Measurements from ENCODE around the gene CCL27.
A peak's percentile ranks its signal among the peaks of the same experiment; 100 is the strongest.

CCL27 gene

DNA sequence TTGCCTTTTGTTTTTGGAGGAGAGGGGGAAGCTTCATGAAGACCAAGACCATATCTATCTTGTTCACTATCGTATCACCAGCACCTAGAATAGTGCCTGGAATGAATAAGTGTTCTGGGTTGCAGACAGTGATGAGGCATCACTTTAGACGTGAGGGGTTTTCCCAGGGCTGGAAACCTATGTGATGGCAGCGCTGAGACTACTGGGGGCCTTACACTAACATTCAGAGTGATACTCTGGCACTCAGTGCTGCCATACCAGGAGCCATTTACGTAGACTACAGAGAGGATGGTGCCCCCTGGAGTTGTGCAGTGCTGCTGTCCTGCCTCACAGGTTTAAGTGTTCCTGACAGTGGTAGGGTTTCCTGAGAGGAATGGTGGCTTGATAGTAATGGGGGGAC lies 21.7 kb upstream of the CCL27 start:
- no peak for DNase-seq

DNA sequence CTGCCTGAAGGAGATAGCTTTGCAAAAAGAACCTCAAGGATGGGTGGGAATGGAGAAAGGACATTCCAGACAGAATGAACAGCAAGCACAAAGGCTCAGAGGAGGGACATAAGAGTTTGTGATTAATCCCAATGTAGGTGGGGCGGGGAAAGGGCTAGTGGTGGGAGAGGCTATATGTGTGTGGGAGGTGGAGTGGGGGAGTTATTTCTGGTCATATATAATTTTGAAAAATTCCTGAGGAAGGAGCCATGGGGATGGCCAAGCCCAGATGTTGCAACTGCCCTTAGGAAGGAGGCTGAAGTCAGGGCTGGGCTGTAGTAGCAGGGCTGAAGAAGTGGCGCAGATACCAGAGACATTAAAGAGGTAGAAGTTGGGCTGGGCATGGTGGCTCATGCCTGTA lies 13.4 kb upstream of the CCL27 start:
- DNase-seq, result no peak

DNA sequence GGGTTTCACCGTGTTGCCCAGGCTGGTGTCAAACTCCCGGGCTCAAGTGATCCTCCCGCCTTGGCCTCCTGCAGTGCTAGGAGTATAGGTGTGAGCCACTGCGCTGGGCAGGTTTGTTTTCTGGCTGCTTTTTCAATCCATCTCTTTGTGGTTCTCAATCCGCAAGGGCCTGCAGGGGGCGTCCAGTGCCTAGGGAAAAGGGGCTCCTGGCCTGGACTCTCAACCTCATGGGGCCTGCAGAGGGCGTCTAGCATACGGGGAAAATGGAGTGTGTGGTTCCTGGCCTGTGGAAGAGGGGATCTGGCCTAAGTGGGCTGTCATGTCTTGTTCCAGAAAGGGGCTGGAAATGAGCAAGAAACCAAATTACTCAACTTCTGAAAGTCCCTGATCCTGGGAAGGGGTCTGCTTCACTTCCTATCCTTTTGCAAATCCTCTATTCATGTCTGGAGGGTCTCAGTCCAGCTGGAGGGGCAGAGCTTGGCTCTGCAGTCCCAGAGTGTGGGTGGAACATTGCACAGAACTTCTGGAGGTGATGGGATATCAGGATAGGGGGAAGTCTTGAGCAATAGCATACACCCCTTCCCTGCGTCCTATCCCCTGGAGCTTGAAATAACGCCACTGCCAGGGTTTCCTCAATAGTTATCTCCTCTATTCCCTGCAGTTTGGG lies 12.7 kb upstream of the CCL27 start:
- no peak for DNase-seq

DNA sequence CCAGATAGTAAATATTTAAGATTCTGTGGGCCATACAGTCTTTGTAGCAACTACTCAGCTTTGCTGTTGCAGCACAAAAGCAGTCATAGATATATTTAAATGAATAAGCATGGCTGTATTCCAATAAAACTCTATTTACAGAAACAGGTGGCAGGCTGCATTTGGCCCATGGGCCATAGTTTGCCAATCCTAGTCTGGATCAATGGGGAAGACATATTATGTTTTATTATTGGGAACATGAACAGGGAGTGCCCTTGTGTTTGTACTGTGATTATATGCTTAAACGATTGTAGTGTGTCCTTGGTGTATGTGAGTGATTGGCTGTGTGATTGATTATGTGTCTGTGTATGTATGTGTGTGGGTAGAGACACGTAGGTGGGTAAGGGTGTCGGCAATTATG lies 12.0 kb upstream of the CCL27 start:
- DNase-seq, result no peak

DNA sequence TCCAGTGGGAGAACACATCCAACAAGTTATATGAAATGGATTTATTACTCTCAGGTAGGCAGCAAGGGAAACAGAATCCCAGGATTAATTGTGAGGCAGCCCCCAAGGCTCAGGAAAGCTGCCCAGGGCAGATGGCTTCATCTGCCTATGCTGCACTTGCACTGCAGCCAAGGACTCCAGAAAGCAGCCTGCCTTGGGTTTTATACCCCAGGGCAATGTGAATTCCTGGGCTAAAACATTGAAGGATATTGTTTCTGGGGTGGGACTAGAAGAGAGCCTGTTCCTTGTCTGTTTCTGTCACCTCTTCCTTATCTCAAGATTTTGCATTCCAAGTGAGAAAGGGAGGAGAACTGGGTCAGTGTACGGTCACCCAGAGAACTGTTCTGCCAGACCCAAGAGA lies 8.8 kb upstream of the CCL27 start:
- no peak for DNase-seq

DNA sequence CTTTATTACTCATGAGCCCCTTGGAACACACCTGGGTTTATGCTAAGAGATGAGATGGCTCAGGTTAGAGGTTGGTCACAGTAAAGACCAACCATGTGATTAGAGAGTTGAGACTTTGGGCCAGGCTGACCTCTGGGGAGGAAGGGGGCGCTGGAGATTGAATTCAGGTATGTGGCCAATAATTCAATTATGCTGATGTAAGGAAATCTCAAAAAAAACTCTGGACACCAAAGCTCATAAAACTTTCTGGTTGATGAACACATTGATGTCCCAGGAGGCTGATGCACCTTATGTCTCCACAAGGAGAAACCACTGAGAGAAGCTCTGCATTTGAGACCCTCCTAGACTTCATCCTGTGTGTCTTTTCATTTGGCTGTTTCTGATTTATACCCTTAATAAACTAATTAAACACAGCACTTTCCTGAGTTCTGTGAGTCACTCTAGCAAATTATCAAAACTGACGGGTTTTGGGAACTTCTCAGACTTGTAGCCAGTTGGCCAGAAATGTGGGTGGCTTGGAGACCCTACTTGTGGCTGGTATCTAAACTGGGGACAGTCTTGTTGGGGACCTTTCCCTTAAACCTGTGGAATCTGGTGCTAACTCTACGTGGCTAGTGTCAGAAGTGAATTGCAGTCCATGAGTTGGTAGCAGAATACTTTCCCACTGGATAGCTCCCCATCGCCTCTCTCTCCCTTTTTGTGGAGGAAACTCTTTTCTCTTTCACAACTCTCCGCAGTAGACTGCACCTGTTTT lies 7.5 kb upstream of the CCL27 start:
- no peak for DNase-seq

DNA sequence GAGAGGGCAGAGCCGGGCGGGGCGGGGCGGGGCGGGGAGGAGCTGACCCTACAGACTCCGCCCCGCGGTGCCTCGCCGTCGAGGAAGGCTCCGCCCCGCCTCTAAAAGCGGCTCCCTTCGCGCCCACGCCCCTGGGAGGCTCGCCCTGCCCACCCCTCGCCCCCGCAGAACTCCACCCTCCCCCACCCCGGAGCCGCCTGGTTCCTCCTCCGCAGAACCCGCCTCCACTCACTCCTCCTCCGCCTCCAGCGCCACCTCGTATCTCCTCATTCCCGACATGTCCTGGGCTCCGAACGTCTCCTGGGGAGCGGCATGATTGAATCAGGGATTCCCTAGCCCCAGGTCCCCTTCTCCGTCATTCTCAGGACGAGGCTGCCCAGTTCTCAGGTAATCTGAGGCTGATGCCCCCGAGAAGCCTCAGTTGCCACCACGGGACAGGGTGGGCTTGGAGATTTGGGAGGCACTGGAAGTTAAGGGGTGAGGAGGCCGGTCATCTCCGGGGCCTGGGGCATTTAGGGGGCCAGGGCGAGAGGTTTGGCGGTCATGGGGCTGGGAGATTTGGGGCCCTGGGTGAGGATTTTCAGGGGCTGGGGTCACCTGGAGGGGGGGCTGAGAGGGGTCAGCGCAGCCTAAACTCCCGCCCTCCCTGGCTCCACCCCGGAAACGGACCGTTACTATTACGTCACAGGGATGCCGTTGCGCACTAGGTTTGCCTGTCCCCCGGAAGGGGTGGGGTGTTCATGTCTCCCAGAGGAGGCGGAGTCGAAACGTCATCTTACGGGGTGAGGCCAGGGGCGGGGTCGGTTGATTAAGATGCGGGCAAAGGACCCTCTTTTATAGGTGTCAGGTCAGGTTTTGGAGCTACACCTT lies 3.2 kb upstream of the CCL27 start:
- peak; percentile 76 for DNase-seq

DNA sequence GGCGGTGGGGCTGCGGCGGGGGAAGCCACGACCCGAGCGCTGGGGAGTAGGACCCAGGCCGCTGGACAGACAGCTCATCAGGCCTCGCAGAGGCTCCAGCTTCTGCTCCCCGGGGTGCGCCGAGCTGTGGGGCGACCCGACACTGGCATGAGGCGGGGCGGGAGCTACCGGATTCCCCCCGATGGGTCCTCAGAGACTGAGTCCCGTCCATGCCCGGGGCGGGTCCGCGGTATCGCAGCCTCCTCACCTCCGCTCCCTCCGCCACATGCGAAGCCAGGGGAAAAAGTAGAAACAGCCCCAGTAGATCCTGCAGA lies 2.6 kb upstream of the CCL27 start:
- DNase-seq, result no peak

DNA sequence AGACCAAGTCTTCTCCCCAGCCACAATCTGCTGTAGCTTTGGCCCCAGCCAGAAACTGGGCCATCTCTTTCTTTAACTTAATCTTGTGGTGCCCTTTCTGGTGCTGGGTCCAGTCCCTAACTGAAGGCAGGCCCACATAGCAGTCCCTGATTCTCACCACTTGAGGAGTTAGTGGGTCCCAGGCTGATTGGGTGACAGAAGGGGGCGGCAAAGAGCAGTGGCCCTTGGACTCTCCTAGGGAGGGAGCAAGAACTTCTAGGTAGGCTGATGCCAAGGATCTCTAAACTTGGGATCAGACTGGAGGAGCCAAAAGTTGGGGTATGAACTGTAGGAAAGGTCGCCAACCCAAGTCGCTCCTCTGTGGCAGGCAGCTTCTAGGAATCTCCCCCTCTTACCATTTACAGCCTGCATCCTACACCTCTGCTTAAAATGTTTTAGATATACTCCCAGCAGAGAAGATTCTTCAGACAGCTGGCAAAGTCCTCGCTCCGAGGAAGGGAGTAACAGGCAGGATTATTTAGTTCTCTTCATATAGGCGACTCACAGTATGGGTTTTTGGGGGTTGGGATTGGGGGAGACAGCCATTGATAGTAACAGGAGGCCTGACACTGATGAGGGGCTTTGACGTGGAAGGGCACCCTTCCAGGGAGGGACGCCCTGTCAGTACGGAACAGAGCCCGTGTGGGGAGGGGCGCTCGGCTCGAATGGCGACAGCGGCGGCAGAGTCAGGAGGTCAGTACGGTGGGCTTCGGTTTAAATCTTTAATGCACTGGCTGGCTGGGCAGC lies 2.0 kb upstream of the CCL27 start:
- DNase-seq, result peak; percentile 59

DNA sequence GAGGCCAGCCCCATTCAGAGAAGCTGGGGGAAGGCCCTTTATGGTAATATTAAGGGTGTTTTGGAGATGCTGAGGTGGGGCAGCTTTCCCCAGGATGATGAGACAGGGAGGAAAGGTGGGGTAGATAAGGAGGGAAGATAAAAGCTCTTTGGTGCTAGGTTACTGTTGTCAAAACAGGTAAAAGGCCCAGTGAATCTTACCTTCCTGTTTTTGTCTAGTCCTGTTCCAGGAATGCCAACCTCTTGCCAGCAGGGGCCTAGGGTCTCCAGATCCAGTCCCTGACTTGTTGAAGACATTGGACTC lies 797 bp upstream of the CCL27 start:
- no peak for DNase-seq

DNA sequence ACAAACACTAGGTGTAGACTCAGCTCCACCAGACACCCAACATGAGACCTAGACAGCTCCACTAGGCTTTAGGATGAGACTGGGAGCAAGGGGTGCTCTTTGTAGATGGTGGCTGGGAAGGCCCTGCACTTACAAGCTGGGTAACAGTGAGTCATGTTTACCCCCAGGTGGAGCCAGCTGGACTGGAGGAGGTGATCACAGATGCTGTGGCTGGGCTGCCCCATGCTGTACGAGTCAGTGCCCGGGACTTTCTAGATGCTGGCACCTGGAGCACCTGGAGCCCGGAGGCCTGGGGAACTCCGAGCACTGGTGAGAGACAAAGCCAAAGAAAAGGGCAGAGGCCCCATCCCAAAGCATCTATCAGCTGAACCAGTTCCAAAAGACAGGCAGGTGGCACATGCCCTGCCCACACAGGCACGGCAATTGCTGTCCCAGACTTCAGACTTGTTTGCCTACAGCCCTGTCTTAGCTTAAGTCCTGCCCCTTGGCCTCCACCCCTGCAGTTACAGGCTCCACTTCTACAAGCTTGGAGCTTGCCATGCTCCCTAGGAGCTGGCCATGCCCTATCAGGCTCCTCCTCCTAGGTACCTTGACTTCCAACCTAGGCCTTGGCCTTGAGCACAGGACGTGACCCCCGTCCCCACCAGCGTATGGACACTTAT lies 2.7 kb downstream of the CCL27 start:
- peak; percentile 23 for DNase-seq

DNA sequence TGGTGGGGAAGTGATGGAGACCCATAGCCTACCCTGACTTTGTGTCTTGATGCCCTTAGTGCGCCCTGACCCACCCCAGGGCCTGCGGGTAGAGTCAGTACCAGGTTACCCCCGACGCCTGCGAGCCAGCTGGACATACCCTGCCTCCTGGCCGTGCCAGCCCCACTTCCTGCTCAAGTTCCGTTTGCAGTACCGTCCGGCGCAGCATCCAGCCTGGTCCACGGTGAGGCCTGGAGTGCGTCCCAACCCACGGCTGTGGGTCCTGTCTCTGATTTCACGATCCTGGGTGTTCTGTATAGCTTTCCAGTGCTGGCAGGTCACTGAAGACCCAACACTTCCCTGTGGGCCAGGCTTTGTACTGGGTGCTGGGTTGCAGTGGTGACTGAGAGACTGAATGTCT lies 4.0 kb downstream of the CCL27 start:
- no peak for DNase-seq

DNA sequence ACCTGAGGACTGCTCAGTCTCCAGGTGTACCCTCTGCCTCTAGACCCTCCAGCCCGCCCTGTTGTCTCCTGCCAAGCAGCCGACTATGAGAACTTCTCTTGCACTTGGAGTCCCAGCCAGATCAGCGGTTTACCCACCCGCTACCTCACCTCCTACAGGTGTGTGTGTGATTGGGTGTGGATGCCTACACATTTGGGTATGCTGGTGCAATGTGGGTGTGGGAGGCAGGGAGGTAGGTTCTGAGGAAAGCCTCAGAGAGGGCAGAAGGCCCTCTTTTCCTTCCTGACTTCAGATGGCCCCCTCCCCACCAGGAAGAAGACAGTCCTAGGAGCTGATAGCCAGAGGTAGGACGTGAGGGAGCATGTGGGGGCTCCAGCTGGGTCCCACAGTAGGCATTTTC lies 5.5 kb downstream of the CCL27 start:
- DNase-seq, result no peak

DNA sequence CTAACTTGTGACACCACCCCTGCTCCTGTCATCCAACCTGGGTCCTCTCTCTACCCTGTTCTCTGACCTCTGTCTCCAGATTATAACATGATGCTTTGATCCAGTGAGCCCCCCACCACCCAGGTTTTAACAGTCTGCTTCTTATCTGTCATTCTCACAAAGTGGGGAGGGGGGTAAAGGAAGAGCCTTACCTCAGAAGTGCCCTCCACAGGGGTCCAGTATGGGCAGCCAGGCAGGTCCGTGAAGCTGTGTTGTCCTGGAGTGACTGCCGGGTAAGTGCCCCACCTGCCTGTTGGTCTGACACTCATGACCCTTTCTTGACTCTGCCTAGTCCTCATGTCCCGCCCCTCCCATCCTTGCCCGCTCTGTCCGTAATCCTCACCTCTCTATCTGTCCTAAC lies 7.1 kb downstream of the CCL27 start:
- DNase-seq, result no peak

DNA sequence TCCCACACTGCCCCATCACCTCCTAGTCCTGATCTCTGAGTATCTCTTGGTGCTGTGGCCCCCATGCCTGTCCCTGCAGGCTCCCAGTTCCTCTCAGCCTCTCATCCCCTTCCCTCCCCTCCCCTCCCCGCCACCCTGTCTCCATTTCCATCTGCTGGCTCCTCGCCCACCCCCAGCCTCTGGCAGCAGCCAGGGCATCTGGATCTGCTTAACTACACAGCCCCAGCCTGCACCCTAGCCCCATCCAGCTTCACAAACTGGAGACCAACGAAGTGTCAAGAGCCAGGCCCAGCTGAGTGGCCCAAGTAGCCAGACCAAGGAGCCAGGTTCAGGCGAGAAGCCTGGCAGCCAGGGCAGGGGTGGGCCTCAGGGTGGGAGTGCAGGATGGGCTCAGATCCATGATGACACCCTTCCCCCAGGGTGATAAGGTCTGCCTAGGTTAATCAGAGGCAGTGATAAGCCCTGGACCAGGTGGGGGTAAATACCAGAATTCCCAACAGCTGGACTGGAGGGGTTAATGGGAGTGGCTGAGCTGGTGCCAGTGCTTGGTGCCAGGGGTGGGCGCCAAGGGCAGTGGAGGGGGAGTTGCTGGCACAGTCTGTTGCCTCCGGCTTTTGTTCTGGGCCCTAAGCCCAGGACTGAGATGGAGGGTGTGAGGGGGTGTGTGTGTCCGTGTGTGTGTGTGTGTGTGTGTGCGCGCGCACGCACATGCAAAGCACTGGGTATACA lies 8.0 kb downstream of the CCL27 start:
- DNase-seq, result no peak

DNA sequence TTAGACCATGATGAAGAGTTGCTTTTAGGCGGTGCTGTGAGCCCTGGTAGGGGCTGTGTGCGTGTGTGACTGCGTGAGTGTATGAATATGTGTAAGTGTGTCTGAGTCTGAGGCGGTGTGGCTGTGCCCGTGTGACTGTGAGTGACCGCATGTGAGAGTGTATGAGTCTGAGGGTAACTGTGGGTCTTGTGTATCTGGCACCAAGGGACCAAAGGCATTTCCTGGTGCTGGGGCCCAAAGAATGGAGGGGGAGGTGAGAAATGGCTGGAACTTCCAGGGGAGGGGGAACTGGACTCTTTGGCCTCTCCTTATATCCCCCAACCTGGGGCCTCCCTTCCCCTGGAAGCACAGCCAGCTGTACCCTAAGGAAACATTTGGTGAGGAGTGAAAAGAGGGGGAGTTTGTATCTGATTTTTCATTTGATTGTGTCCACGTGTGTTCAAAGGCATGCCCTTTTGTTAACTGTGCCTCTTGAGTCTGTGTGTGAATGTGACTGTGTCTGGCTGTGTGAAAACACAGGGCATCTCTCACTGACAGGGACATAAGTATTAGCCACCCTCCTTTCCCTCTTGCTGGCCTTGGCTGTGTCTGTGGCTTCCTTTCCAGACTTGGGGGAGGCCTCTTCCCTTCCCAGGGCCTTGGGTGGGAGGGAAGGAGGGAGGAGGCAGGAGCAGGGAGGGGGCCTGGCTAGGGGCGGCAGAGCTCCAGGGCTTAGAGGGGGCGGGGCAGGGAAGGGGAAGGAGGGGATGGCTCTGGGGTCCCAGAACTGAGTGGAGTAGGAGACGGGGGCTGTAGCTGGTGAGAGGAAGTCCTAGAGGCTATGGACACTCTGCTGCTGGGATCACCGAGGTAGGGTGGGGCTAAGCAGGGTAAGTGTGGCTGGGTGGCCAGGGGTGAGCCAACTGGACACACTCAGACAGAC lies 9.0 kb downstream of the CCL27 start:
- no peak for DNase-seq

DNA sequence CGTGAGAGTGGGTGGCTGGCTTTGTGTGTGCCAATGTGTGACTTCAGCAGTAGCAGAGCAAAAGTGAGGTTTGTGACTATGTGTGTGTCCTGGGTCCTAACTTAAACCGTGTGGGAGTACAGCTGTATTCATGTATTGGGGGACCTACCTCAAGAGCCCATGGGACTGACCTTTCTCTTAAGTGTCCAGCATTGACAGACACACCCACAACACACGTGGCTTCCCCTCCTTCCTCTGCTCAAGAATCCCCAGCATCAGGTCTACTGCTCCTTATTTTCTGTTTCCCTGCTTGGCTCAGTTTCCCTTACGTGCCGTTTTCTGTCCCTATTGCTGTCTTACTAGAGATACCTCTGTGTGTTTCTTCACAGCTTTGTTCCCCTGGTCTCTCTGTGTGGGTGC lies 9.9 kb downstream of the CCL27 start:
- DNase-seq, result no peak

DNA sequence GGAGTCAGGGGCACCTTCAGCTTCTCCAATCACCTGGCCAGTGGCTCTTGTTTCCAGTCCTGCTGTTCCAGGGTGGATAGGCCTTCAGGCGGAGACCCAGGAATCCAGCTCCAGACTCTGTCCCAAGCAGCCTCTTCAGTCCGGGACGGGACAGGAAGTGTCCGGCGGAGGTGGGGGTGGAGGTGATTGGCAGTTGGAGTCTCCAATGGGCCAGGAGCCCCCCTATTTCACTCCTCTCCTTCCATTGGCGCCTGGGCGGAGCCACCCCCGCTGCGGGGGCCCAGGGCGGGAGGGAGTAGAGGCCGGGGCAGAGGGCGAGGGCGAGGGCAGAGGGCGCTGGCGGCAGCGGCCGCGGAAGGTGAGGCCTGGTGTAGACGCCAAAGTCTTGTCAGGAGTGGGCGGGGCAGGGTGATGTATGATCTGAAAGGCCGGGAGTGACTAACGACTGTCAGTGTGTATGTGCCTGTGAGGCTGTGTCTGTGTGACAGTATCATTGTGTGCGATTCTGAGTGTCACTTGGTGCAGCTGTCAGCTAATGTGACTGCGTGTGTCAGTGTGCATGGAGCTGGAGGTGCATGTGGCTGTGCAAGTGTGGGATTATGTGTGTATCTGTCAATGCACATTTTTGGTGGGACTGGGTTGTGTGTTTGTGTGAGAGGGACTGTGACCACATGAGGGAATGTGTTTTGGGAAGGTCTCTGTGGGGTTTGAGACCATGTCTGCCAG lies 10.4 kb downstream of the CCL27 start, which contains the start of gene IL11RA:
Gene IL11RA, plus strand, starts transcription at position 310 of the 726 bp plus-strand sequence. CDS start 3,033 bp downstream, outside the sequence.
- peak; percentile 60 for DNase-seq

DNA sequence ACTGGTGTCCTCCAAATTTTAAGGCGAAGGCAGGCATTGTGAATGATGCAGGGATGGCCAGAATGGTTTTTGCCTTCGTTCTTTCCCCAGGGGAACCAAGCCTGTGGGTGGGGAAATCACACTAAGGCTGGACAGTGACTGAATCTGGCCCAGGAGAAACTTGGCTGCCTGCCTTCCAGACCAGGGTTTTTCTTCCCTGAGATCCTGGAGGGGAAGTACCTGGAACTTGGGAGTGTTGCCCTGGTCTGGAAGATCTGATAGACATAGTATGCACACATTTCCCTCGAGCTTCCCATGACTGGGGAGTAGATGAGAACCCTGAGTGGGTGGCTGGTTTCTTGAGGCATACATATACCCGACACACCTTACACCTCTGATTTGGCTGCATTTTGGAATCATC lies 11.1 kb downstream of the CCL27 start:
- DNase-seq, result no peak

DNA sequence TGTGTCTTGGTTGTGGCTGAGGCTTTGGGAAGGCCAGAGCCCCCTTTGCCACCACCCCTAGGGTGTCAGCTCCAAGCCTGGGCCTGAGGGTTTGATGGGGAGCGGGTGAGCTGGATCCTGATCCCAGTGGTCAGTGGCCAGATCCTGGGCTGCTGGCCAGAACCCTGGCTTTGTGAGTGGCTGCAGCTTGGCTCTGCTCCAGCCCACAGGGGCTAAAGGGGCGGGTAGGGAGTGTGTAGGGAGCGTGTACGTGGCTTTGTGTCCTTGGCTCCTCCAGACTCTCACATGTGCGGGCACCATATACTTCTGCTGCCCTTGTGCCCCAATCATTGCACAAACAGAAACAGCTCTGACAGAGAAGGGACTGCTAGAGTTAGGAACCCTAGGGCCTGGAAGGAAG lies 11.6 kb downstream of the CCL27 start:
- DNase-seq, result no peak

Data from kidney glomerular epithelial cell (primary cell).